ENCODE results near the gene GDPD4.

GDPD4 gene

DNA sequence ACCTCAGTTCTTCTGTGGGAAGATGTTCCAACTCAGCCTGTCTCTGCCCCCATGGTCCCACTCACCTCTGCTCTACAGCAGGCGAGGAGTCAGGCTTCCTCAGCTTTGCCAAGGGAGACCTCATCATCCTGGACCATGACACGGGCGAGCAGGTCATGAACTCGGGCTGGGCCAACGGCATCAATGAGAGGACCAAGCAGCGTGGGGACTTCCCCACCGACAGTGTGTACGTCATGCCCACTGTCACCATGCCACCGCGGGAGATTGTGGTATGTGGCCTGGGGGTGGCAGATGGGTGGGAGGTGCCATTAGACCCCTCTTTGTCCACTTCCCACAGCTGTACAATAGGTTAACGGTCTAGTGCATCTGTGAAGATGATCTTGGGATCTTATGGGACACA is 100.1 kb downstream of the GDPD4 start:
- DNase-seq (ENCODE audit: low spot score): no peak
- TF ChIP-seq, protein P1, sequence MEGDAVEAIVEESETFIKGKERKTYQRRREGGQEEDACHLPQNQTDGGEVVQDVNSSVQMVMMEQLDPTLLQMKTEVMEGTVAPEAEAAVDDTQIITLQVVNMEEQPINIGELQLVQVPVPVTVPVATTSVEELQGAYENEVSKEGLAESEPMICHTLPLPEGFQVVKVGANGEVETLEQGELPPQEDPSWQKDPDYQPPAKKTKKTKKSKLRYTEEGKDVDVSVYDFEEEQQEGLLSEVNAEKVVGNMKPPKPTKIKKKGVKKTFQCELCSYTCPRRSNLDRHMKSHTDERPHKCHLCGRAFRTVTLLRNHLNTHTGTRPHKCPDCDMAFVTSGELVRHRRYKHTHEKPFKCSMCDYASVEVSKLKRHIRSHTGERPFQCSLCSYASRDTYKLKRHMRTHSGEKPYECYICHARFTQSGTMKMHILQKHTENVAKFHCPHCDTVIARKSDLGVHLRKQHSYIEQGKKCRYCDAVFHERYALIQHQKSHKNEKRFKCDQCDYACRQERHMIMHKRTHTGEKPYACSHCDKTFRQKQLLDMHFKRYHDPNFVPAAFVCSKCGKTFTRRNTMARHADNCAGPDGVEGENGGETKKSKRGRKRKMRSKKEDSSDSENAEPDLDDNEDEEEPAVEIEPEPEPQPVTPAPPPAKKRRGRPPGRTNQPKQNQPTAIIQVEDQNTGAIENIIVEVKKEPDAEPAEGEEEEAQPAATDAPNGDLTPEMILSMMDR (IDR thresholded peaks at IDR 0.05; ENCODE audit: borderline replicate concordance, control extremely low read depth, extremely low read depth, insufficient read depth, missing control alignments): no peak
- in situ Hi-C loops (cut with MboI; ENCODE audit: low sequenced_read_pairs, unreplicated experiment): no loop called here

DNA sequence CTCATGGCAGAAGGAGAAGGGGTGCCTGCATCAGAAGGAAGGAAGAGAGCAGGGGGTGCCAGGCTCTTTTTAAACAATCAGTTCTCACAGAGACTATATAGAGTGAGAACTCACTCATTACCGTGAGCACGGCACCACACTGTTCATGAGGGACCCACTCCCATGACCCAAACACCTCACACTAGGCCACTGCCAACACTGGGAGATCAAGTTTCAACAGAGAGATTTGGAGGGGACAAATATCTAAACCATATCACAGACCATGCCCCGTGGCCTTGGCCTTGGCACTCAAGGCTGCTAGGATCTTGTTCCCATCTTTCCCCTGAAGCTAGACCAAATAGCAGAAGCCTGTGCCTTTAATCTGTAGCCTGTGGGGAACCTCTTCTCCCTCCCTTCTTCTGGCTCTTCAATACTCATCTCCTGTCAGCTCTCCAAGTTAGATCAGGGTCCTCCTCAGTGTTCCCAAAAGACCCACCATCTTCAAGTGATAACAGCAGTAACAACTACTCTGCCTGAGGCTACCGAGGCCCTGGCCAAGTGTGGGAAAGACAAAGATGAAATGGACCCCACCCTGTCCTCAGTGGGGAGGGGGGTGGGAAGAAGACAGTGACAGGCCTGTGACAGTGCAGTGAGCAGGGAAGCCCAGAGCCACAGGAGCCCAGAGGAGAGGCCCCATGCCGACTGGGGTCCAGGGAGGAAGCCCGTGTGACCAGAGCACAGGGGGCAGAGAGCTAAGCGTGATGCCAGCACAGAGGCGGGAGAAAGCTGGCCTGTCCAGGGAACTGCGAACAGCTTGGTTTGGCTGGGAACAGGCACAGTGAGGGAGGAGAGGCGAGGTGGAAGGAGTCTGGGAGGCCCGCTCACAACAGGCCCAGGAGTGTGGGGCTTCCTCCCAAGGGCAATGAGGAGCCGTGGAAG is 100.9 kb downstream of the GDPD4 start:
- TF ChIP-seq, protein P1 (IDR thresholded peaks at IDR 0.05; ENCODE audit: borderline replicate concordance, control extremely low read depth, extremely low read depth, insufficient read depth, missing control alignments): no peak
- in situ Hi-C loops (cut with MboI; ENCODE audit: low sequenced_read_pairs, unreplicated experiment): no loop called here
- DNase-seq (ENCODE audit: low spot score): no peak

DNA sequence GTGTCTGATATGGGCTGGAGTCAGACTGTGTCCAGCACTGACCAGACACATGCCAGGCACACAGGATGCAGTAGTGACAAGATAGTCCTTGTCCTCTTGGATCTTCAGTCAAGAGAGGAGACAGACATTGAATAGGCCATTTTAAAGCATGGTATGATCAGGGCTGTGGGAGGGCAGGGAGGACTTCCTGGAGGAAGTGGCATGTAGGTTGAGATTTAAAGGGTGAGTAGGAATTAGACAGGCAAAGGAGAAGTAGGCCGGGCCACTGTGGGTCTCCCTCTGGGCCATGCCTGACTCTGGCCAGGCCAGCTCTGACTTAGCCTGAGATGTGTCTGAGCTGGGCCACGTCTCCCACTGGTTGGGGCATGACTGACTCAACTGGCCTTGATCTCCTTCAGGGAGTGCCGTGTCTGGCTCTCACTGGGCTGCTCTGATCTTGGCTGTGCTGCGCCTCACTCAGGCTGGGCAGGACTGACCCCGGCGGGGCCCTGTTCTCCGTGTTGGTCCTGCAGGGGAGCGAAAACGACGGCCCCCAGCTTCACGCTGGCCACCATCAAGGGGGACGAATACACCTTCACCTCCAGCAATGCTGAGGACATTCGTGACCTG is 102.2 kb downstream of the GDPD4 start:
- TF ChIP-seq, protein P1 (IDR thresholded peaks at IDR 0.05; ENCODE audit: borderline replicate concordance, control extremely low read depth, extremely low read depth, insufficient read depth, missing control alignments): no peak
- in situ Hi-C loops (cut with MboI; ENCODE audit: low sequenced_read_pairs, unreplicated experiment): loop anchor here (25.0 kb wide), 1 partner anchor 363 kb away; no protein-coding TSS in a partner anchor
- DNase-seq (ENCODE audit: low spot score): no peak

DNA sequence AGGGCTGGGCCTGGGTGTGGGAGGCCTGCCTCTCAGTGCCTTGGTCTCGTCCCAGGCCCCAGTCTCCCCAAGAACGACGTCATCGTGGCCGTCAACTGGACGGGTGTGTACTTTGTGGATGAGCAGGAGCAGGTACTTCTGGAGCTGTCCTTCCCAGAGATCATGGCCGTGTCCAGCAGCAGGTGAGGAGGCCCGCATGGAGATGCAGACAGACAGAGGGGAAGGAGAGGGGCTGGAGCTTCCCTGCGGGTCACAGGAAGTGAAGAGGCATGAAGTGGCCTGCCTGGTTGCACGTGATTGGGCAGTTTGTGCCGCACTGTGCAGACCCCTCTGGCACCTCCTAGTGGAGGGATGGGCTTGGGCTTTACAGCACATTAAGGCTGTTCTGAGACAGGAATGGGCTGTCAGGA is 103.0 kb downstream of the GDPD4 start:
- DNase-seq (ENCODE audit: low spot score): no peak
- TF ChIP-seq, protein P1 (IDR thresholded peaks at IDR 0.05; ENCODE audit: borderline replicate concordance, control extremely low read depth, extremely low read depth, insufficient read depth, missing control alignments): no peak
- in situ Hi-C loops (cut with MboI; ENCODE audit: low sequenced_read_pairs, unreplicated experiment): loop anchor here (25.0 kb wide), 1 partner anchor 364 kb away; no protein-coding TSS in a partner anchor

DNA sequence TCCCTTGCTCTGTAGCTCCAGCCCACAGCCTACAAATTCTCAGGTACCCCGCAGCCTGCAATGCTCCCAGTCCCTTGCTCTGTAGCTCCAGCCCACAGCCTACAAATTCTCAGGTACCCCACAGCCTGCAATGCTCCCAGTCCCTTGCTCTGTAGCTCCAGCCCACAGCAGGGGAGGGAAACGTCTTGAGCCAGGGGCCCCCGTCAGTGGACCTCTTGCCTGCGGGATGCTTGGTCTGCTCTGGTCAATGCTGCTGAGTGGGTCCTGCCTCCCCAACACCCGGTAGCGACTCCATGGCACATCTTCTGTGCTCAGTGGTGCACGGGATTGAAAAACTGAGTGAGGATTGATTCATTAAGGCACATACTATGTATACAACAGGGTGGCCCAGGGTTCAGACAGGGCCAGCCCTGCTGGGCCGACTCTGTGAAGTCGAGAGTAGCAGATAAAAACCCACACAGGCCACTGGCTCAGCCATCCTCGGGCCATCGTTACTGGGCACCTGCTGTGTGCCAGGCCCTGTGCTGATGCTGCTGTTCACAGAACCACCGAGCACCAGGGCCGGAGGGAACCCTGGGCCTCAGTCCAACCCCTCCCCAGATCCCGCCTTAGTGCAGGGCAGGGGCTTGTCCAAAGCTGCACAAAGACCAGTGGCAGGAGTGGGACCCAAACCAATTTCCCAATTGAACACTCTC is 103.7 kb downstream of the GDPD4 start:
- no peak for DNase-seq (ENCODE audit: low spot score)
- in situ Hi-C loops (cut with MboI; ENCODE audit: low sequenced_read_pairs, unreplicated experiment): loop anchor here (25.0 kb wide), 1 partner anchor 365 kb away; no protein-coding TSS in a partner anchor
- TF ChIP-seq, protein P1 (IDR thresholded peaks at IDR 0.05; ENCODE audit: borderline replicate concordance, control extremely low read depth, extremely low read depth, insufficient read depth, missing control alignments): no peak

DNA sequence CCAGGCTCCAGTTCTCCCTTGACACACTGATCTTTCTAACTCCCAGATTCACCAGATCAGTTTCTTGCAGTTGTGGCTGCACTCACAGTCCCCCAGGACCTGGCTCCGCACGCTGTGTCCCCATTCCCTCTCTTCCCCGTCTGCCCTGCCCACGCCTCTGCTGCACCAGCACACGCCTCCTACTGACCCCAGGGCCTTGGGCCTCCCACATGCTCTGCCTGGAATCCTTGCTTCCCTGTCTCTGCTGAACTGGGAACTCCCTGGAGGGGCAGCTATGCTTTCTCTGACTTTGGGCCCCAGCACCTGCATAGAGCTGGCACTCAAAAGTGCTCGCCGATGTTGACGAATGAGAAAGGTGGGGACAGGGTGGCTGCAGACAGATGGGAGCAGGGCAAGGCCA is 104.5 kb downstream of the GDPD4 start:
- in situ Hi-C loops (cut with MboI; ENCODE audit: low sequenced_read_pairs, unreplicated experiment): loop anchor here (25.0 kb wide), 1 partner anchor 365 kb away; no protein-coding TSS in a partner anchor
- no peak for DNase-seq (ENCODE audit: low spot score)
- TF ChIP-seq, protein P1 (IDR thresholded peaks at IDR 0.05; ENCODE audit: borderline replicate concordance, control extremely low read depth, extremely low read depth, insufficient read depth, missing control alignments): no peak
